HepG2 (cell line): ENCODE measurements around the gene ORC1. TPM values are rescaled to one million over a fixed set of nuclear protein-coding genes. Genes with fewer than 3 reads are reported as not detected.

Experiments used
- HNF4A ChIP-seq: sonication (generic); formaldehyde crosslinking; IDR thresholded peaks from 2 replicates; pipeline ENCODE4 v1.4.0; 2020; ENCODE audit warnings: missing genetic modification reagents
- HNRNPH1 ChIP-seq: fragments of 200-400 bp; formaldehyde crosslinking; optimal IDR thresholded peaks from 2 replicates; pipeline ENCODE3; 2017; ENCODE audit warnings: mild to moderate bottlenecking, low read depth, low read length
- RXRB ChIP-seq: IDR thresholded peaks from 2 replicates; pipeline ENCODE4 v1.6.1; 2016; ENCODE audit warnings: borderline replicate concordance, missing genetic modification reagents, missing compliant biosample characterization
- SIX1 ChIP-seq: sonication (generic); formaldehyde crosslinking; IDR thresholded peaks from 2 replicates; pipeline ENCODE4 v1.4.0; 2020; ENCODE audit warnings: missing genetic modification reagents, borderline replicate concordance
- ZIK1 ChIP-seq: sonication (generic); formaldehyde crosslinking; IDR thresholded peaks from 2 replicates; pipeline ENCODE4 v1.5.0; 2020; ENCODE audit warnings: mild to moderate bottlenecking, low read depth, missing genetic modification reagents, borderline replicate concordance
- ZMAT5 ChIP-seq: sonication (generic); formaldehyde crosslinking; IDR thresholded peaks from 2 replicates; pipeline ENCODE4 v1.5.0; 2020; ENCODE audit warnings: mild to moderate bottlenecking, low read depth, missing genetic modification reagents, borderline replicate concordance
- ZNF550 ChIP-seq: sonication (generic); formaldehyde crosslinking; IDR thresholded peaks from 2 replicates; pipeline ENCODE4 v1.4.0; 2020; ENCODE audit warnings: mild to moderate bottlenecking, missing genetic modification reagents, borderline replicate concordance
- ZNF557 ChIP-seq: sonication (generic); formaldehyde crosslinking; IDR thresholded peaks from 2 replicates; pipeline ENCODE4 v1.4.0; 2020; ENCODE audit warnings: missing genetic modification reagents
- ZNF558 ChIP-seq: sonication (generic); formaldehyde crosslinking; IDR thresholded peaks from 2 replicates; pipeline ENCODE4 v1.9.0; 2022; ENCODE audit warnings: mild to moderate bottlenecking, missing genetic modification reagents, borderline replicate concordance
- polyA plus RNA-seq, 8 experiments: library from polyadenylated mRNA; depleted of rRNA in 3 of 8; stranded (reverse) in 7 of 8; unstranded in 1 of 8; fragments of >200 nt; fragmentation: Illumina TruSeq in 4 of 8; extraction: Trizol in 4 of 8; gene quantifications; 2 replicates each; pipeline versions ENCODE4 v1.2.1 to v1.2.3, GENCODE V29; 2011 to 2016; ENCODE audit warnings: low read depth in 4 of 8, missing spikeins in 1 of 8, mixed read lengths in 1 of 8; ENCODE audit not compliant: insufficient read depth in 1 of 8
- total RNA-seq, 5 experiments: library from RNA; depleted of rRNA; stranded (reverse); fragments of >200 nt; fragmentation: Illumina TruSeq; extraction: Trizol; gene quantifications; 2 replicates each; pipeline ENCODE4 v1.2.3, GENCODE V29; 2016; ENCODE audit warnings: low read depth in 1 of 5
- TF ChIP-seq, protein P1 (sequence below), 2 experiments: fragments of 450-650 bp in 1 of 2; sonication (generic) in 1 of 2; formaldehyde crosslinking in 1 of 2; IDR thresholded peaks; 2 replicates each; pipeline versions ENCODE4 v1.6.1 to v1.8.0; 2016 to 2022; ENCODE audit warnings: antibody characterized with exemption in 1 of 2, mild to moderate bottlenecking in 1 of 2, missing genetic modification reagents in 1 of 2
- TF ChIP-seq, protein P2 (sequence below): sonication (generic); formaldehyde crosslinking; IDR thresholded peaks from 2 replicates; pipeline ENCODE4 v1.8.0; 2022; ENCODE audit warnings: missing genetic modification reagents, mild to moderate bottlenecking, moderate library complexity, borderline replicate concordance
- TF ChIP-seq, protein P3 (sequence below): sonication (generic); formaldehyde crosslinking; conservative IDR thresholded peaks from 2 replicates; pipeline ENCODE4 v1.4.0; 2020; ENCODE audit warnings: missing genetic modification reagents
- TF ChIP-seq, protein P4 (sequence below): sonication (generic); formaldehyde crosslinking; IDR thresholded peaks from 2 replicates; pipeline ENCODE4 v1.5.0; 2020; ENCODE audit warnings: missing genetic modification reagents, mild to moderate bottlenecking, borderline replicate concordance

The ORC1 gene
- total and polyA plus RNA-seq, 2 of the 13 experiments (the other 11 are each of a cell fraction or from before 2014, with no cell fraction given): 7.0 to 23.5 TPM

DNA sequence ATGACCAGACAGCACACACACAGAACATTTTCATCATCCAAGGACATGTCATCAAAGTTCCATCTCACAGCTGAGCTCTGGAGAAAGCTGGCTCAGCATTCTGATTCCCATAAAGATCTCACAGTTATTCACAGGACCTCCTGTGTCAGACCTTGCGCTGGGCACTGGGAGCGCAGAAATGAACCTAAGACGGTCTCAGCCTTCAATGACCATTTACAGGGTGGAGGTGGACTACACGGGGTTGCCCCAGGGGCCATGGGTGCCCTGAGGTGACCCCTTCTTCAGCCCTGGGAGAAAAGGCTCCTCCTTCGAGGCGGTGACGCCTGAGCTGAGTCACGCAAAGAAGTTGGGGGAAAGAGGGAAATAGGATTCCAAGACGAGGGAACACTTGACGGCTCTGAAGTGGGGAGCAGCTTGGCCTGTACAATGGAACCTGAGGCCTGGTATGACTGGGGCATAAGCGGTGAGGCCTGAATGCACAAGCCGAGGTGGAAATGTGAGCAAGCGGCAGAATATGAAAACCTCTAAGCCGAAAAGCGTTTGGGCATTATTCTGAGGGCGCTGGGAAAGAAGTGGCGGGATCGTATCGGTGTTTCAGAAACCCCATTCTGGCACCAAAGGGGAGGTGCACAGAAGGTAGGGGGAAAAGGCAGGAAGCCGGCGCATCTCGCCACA is 39.0 kb downstream of the ORC1 start (continued):
- TF ChIP-seq, protein P1, sequence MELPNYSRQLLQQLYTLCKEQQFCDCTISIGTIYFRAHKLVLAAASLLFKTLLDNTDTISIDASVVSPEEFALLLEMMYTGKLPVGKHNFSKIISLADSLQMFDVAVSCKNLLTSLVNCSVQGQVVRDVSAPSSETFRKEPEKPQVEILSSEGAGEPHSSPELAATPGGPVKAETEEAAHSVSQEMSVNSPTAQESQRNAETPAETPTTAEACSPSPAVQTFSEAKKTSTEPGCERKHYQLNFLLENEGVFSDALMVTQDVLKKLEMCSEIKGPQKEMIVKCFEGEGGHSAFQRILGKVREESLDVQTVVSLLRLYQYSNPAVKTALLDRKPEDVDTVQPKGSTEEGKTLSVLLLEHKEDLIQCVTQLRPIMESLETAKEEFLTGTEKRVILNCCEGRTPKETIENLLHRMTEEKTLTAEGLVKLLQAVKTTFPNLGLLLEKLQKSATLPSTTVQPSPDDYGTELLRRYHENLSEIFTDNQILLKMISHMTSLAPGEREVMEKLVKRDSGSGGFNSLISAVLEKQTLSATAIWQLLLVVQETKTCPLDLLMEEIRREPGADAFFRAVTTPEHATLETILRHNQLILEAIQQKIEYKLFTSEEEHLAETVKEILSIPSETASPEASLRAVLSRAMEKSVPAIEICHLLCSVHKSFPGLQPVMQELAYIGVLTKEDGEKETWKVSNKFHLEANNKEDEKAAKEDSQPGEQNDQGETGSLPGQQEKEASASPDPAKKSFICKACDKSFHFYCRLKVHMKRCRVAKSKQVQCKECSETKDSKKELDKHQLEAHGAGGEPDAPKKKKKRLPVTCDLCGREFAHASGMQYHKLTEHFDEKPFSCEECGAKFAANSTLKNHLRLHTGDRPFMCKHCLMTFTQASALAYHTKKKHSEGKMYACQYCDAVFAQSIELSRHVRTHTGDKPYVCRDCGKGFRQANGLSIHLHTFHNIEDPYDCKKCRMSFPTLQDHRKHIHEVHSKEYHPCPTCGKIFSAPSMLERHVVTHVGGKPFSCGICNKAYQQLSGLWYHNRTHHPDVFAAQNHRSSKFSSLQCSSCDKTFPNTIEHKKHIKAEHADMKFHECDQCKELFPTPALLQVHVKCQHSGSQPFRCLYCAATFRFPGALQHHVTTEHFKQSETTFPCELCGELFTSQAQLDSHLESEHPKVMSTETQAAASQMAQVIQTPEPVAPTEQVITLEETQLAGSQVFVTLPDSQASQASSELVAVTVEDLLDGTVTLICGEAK (IDR thresholded peaks at IDR 0.05): no peak
- TF ChIP-seq, protein P1 (CRISPR knock-in tag; IDR thresholded peaks at IDR 0.05): no peak
- no peak for TF ChIP-seq ZIK1 (CRISPR knock-in tag)
- TF ChIP-seq HNF4A (CRISPR knock-in tag): no peak
- peak; percentile 39; the same call in 1 of the 2 replicates for TF ChIP-seq RXRB (CRISPR knock-in tag)
- TF ChIP-seq ZNF558: 0 out of 2 replicates have a peak, but pooled peaks have one; percentile 79
- TF ChIP-seq ZNF557 (CRISPR knock-in tag): no peak
- TF ChIP-seq HNRNPH1: no peak
- TF ChIP-seq SIX1: no peak
- TF ChIP-seq, protein P2, sequence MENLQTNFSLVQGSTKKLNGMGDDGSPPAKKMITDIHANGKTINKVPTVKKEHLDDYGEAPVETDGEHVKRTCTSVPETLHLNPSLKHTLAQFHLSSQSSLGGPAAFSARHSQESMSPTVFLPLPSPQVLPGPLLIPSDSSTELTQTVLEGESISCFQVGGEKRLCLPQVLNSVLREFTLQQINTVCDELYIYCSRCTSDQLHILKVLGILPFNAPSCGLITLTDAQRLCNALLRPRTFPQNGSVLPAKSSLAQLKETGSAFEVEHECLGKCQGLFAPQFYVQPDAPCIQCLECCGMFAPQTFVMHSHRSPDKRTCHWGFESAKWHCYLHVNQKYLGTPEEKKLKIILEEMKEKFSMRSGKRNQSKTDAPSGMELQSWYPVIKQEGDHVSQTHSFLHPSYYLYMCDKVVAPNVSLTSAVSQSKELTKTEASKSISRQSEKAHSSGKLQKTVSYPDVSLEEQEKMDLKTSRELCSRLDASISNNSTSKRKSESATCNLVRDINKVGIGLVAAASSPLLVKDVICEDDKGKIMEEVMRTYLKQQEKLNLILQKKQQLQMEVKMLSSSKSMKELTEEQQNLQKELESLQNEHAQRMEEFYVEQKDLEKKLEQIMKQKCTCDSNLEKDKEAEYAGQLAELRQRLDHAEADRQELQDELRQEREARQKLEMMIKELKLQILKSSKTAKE (CRISPR knock-in tag): no peak
- TF ChIP-seq, protein P3, sequence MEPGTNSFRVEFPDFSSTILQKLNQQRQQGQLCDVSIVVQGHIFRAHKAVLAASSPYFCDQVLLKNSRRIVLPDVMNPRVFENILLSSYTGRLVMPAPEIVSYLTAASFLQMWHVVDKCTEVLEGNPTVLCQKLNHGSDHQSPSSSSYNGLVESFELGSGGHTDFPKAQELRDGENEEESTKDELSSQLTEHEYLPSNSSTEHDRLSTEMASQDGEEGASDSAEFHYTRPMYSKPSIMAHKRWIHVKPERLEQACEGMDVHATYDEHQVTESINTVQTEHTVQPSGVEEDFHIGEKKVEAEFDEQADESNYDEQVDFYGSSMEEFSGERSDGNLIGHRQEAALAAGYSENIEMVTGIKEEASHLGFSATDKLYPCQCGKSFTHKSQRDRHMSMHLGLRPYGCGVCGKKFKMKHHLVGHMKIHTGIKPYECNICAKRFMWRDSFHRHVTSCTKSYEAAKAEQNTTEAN (CRISPR knock-in tag): no peak
- TF ChIP-seq, protein P4, sequence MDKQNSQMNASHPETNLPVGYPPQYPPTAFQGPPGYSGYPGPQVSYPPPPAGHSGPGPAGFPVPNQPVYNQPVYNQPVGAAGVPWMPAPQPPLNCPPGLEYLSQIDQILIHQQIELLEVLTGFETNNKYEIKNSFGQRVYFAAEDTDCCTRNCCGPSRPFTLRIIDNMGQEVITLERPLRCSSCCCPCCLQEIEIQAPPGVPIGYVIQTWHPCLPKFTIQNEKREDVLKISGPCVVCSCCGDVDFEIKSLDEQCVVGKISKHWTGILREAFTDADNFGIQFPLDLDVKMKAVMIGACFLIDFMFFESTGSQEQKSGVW (CRISPR knock-in tag): 0 out of 2 replicates have a peak, but pooled peaks have one; percentile 38
- TF ChIP-seq ZMAT5 (CRISPR knock-in tag): no peak
- TF ChIP-seq ZNF550 (CRISPR knock-in tag): no peak
